DOHH2 (cell line): ENCODE measurements around the gene TTLL3.

ENCODE experiments used
- H3F3A ChIP-seq: fragments of 200-600 bp; sonication (generic), shearing (Covaris generic); 2 replicates; pipeline ENCODE4 v1.6.0; 2016; ENCODE audit warnings: antibody characterized with exemption, mild to moderate bottlenecking; ENCODE audit not compliant: control insufficient read depth, insufficient read depth
- H3K27ac ChIP-seq: fragments of 200-600 bp; sonication (generic); 2 replicates; pipeline ENCODE4 v1.5.1; 2014; ENCODE audit warnings: low read depth, mild to moderate bottlenecking, low read length, moderate library complexity
- H3K27me3 ChIP-seq: fragments of 200-600 bp; sonication (generic); 2 replicates; pipeline ENCODE4 v1.6.1; 2014; ENCODE audit warnings: mild to moderate bottlenecking, low read length, mixed read lengths; ENCODE audit not compliant: control insufficient read depth
- H3K36me3 ChIP-seq: fragments of 200-600 bp; sonication (generic); 2 replicates; pipeline ENCODE4 v1.6.1; 2014; ENCODE audit warnings: mild to moderate bottlenecking, low read length, moderate library complexity, mixed read lengths; ENCODE audit not compliant: control insufficient read depth
- H3K4me1 ChIP-seq: fragments of 200-600 bp; sonication (generic); 2 replicates; pipeline ENCODE4 v1.6.1; 2014; ENCODE audit warnings: mild to moderate bottlenecking, low read length, mixed read lengths; ENCODE audit not compliant: control insufficient read depth
- H3K4me2 ChIP-seq: fragments of 200-600 bp; sonication (generic); 2 replicates; pipeline ENCODE4 v1.6.0; 2014; ENCODE audit warnings: mild to moderate bottlenecking, low read length, moderate library complexity
- H3K4me3 ChIP-seq: fragments of 200-600 bp; sonication (generic); 2 replicates; pipeline ENCODE4 v1.5.1; 2014; ENCODE audit warnings: mild to moderate bottlenecking, low read length, mixed read lengths
- H3K79me2 ChIP-seq: fragments of 200-600 bp; sonication (generic); 2 replicates; pipeline ENCODE4 v1.6.1; 2014; ENCODE audit warnings: mild to moderate bottlenecking, low read length, mixed read lengths; ENCODE audit not compliant: control insufficient read depth
- H3K9me2 ChIP-seq: fragments of 200-600 bp; sonication (generic); replicated peaks from 2 replicates; pipeline ENCODE4 v1.6.1; 2014; ENCODE audit warnings: mild to moderate bottlenecking, low read length, mixed read lengths; ENCODE audit not compliant: control insufficient read depth
- H3K9me3 ChIP-seq: fragments of 200-600 bp; sonication (generic); 2 replicates; pipeline ENCODE4 v1.6.1; 2014; ENCODE audit warnings: antibody characterized with exemption, low read length, mixed read lengths; ENCODE audit not compliant: control insufficient read depth, insufficient read depth
- H4K20me1 ChIP-seq: fragments of 200-600 bp; sonication (generic); 2 replicates; pipeline ENCODE4 v1.6.0; 2014; ENCODE audit warnings: low read depth, mild to moderate bottlenecking, antibody characterized with exemption, low read length, moderate library complexity; ENCODE audit not compliant: control insufficient read depth, insufficient read depth
- CTCF ChIP-seq: fragments of 200-600 bp; sonication (generic); IDR thresholded peaks from one replicate; pipeline ENCODE4 v1.5.1; 2014; ENCODE audit warnings: antibody characterized with exemption, mild to moderate bottlenecking, low read depth, low read length; ENCODE audit not compliant: poor library complexity, severe bottlenecking
- EZH2phosphoT487 ChIP-seq: fragments of 200-600 bp; sonication (generic); IDR thresholded peaks from 2 replicates; pipeline ENCODE4 v1.6.1; 2017; ENCODE audit warnings: borderline replicate concordance, mild to moderate bottlenecking, antibody characterized with exemption, low read length, moderate library complexity, mixed read lengths

The TTLL3 gene

GRCh38 chr3:9806688-9807589, 3.1 kb upstream of the TTLL3 start:
- Histone ChIP-seq H3K27ac (no peak overlapping the region; the same call in 1 of the 2 replicates), H3F3A (peaks cover 25% of the 10 kb centered on the region), H3K4me2 (no peak overlapping the region), H3K9me2 (no peaks in the 10 kb centered on the region), H3K4me3 (no peak overlapping the region), H3K36me3 (peaks cover 73% of the 10 kb centered on the region), H3K79me2 (no peaks in the 10 kb centered on the region), H3K9me3 (no peaks in the 10 kb centered on the region), H4K20me1 (no peaks in the 10 kb centered on the region), H3K27me3 (no peaks in the 10 kb centered on the region), H3K4me1 (peaks cover 29% of the 10 kb centered on the region)
- no peak for TF ChIP-seq EZH2phosphoT487
- TF ChIP-seq CTCF = no peak

DNA sequence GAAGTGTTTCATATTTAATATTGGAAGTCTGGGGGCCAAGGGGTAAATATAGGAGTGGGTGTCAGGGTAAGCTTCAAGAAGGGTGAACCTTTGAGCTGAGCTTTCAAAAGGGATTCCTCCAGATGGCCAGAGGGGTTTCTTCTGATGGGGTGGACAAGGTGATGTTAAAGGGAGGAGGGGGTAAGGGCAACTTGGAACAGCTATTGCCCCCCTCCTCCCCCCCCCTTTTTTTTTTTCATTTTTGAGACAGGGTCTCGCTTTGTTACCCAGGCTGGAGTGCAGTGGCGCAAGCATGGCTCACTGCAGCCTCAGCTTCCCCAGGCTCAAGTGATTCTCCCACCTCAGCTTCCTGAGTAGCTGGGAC, 2.1 kb upstream of the TTLL3 start:
- no peak overlapping the region for H3K4me3 ChIP-seq
- H3K27me3 ChIP-seq = no peaks in the 10 kb centered on the region
- no peaks in the 10 kb centered on the region for H3K9me2 ChIP-seq
- H3K9me3 ChIP-seq = no peaks in the 10 kb centered on the region
- peaks cover 72% of the 10 kb centered on the region for H3K36me3 ChIP-seq
- TF ChIP-seq CTCF (no peak), EZH2phosphoT487 (no peak)
- H3K4me2 ChIP-seq = peak overlapping the region; percentile 96
- peaks cover 25% of the 10 kb centered on the region for H3F3A ChIP-seq
- no peaks in the 10 kb centered on the region for H3K79me2 ChIP-seq
- H4K20me1 ChIP-seq = no peaks in the 10 kb centered on the region
- peak overlapping the region; percentile 10; the same call in 1 of the 2 replicates for H3K27ac ChIP-seq
- peaks cover 29% of the 10 kb centered on the region for H3K4me1 ChIP-seq

- Histone ChIP-seq H3K4me3 (peak overlapping the region; percentile 80), H3K9me3 (no peaks in the 10 kb centered on the region), H3K4me1 (peaks cover 29% of the 10 kb centered on the region), H3K4me2 (peak overlapping the region; percentile 96), H3F3A (peaks cover 25% of the 10 kb centered on the region), H3K9me2 (no peaks in the 10 kb centered on the region), H3K79me2 (no peaks in the 10 kb centered on the region), H3K27me3 (no peaks in the 10 kb centered on the region), H3K36me3 (peaks cover 70% of the 10 kb centered on the region), H3K27ac (peak overlapping the region; percentile 65), H4K20me1 (no peaks in the 10 kb centered on the region)
- no peak for TF ChIP-seq EZH2phosphoT487
- TF ChIP-seq CTCF = peak; percentile 53
Observed at GRCh38 chr3:9808345-9809037, 1.6 kb upstream of the TTLL3 start.
